Endothelial cell (in vitro differentiated cells): ENCODE results near the gene CDH8. TPM values are rescaled to one million over a fixed set of nuclear protein-coding genes. Genes with fewer than 3 reads are reported as not detected.
"Not testable (repeated sequence)": the region's sequence is repeated elsewhere in the genome, so short reads cannot be mapped to it uniquely, and the experiment has no call there.

Source experiments
- DNase-seq: peaks from one replicate; pipeline ENCODE4 v3.0.0; 2021; ENCODE audit warnings: low spot score
- H3K27ac Mint-ChIP-seq: one replicate; pipeline ENCODE4 v1.8.0; 2021; ENCODE audit warnings: mixed read lengths, inconsistent platforms; ENCODE audit not compliant: unreplicated experiment
- H3K27me3 Mint-ChIP-seq: one replicate; pipeline ENCODE4 v1.8.0; 2021; ENCODE audit warnings: mild to moderate bottlenecking, moderate library complexity, mixed read lengths, inconsistent platforms; ENCODE audit not compliant: unreplicated experiment
- H3K36me3 Mint-ChIP-seq: one replicate; pipeline ENCODE4 v1.8.0; 2021; ENCODE audit warnings: mild to moderate bottlenecking, low read depth, mixed read lengths, inconsistent platforms; ENCODE audit not compliant: unreplicated experiment
- H3K4me1 Mint-ChIP-seq: one replicate; pipeline ENCODE4 v1.8.0; 2021; ENCODE audit warnings: mild to moderate bottlenecking, mixed read lengths, inconsistent platforms; ENCODE audit not compliant: unreplicated experiment
- H3K4me3 Mint-ChIP-seq: one replicate; pipeline ENCODE4 v1.8.0; 2021; ENCODE audit warnings: mild to moderate bottlenecking, mixed read lengths, inconsistent platforms; ENCODE audit not compliant: unreplicated experiment
- H3K9me3 Mint-ChIP-seq: one replicate; pipeline ENCODE4 v1.8.0; 2021; ENCODE audit warnings: mixed read lengths, inconsistent platforms; ENCODE audit not compliant: unreplicated experiment
- CTCF ChIP-seq: fragments of 200-600 bp; sonication (generic); IDR thresholded peaks from one replicate; pipeline ENCODE4 v1.5.0; 2021; ENCODE audit warnings: antibody characterized with exemption; ENCODE audit not compliant: unreplicated experiment
- total RNA-seq: library from RNA; stranded (reverse); fragmentation: NEBNext Ultra II Directional; extraction: Animal tissue kit (Norgen Biotek cat#: 25700); gene quantifications from one replicate; pipeline ENCODE4 v1.2.1, GENCODE V29; 2021; ENCODE audit not compliant: unreplicated experiment

Gene CDH8
- total RNA-seq, 1 donor from 2014 or later, result 6.4 TPM

- Mint-ChIP-seq H3K9me3 (no peaks in the 10 kb centered on the region), H3K36me3 (no peaks in the 10 kb centered on the region), H3K27me3 (peaks cover 2% of the 10 kb centered on the region), H3K27ac (no peak overlapping the region), H3K4me3 (no peak overlapping the region), H3K4me1 (no peaks in the 10 kb centered on the region)
- no peak for DNase-seq
- no peak for TF ChIP-seq CTCF
Observed at GRCh38 chr16:61814726-61815347, 221.4 kb downstream of the CDH8 start.

DNA sequence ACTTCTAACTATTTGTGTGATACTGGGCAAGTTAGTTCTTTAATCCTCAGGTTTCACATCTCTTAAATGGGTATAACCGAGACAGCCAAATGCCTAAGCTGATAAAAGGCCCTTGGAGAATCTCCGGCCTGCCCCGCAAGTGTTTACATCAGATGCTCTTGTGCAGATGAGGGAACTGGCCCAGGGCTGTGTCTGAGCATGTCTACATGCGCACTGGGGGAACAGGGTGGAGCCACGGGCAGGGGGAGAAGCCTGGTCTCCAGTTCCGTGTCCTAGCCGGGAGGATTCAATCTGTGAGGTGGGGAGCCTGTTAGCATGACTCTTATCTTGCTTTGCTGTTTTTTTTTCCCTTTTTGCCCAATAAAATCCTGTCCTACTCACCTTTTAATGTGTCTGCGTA is 222.9 kb downstream of the CDH8 start:
- H3K4me1 Mint-ChIP-seq, result no peaks in the 10 kb centered on the region
- H3K4me3 Mint-ChIP-seq, result no peak overlapping the region
- peaks cover 2% of the 10 kb centered on the region for H3K27me3 Mint-ChIP-seq
- no peak for DNase-seq
- TF ChIP-seq CTCF, result no peak
- no peaks in the 10 kb centered on the region for H3K36me3 Mint-ChIP-seq
- no peaks in the 10 kb centered on the region for H3K9me3 Mint-ChIP-seq
- H3K27ac Mint-ChIP-seq, result no peak overlapping the region

- TF ChIP-seq CTCF, result no peak
- H3K27ac Mint-ChIP-seq, result no peak overlapping the region
- H3K4me1 Mint-ChIP-seq, result no peaks in the 10 kb centered on the region
- H3K36me3 Mint-ChIP-seq, result no peaks in the 10 kb centered on the region
- peaks cover 2% of the 10 kb centered on the region for H3K27me3 Mint-ChIP-seq
- H3K9me3 Mint-ChIP-seq, result no peaks in the 10 kb centered on the region
- H3K4me3 Mint-ChIP-seq, result no peak overlapping the region
- DNase-seq, result no peak
Observed at GRCh38 chr16:61812251-61812650, 224.0 kb downstream of the CDH8 start.

- Mint-ChIP-seq H3K9me3 (no peaks in the 10 kb centered on the region), H3K36me3 (no peaks in the 10 kb centered on the region), H3K4me1 (no peaks in the 10 kb centered on the region), H3K27me3 (no peaks in the 10 kb centered on the region), H3K27ac (no peak overlapping the region), H3K4me3 (no peak overlapping the region)
- no peak for TF ChIP-seq CTCF
- no peak for DNase-seq
Observed at GRCh38 chr16:61807551-61807950, 228.7 kb downstream of the CDH8 start.

DNA sequence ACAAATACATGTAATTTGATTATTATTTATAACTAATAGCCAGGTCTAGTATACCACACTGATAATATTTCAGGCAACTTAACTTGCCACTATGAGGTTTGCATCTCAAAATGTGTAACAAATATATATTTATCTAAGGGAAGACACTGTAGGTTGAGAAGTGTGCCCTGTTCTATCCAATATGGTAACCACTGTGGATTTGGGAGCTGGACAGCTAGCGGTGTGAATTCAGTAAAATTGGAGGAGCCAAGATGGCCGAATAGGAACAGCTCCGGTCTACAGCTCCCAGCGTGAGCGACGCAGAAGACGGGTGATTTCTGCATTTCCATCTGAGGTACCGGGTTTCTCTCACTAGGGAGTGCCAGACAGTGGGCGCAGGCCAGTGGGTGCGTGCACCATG is 235.0 kb downstream of the CDH8 start:
- H3K4me3 Mint-ChIP-seq, H3K27ac Mint-ChIP-seq, H3K9me3 Mint-ChIP-seq, H3K4me1 Mint-ChIP-seq, H3K27me3 Mint-ChIP-seq, H3K36me3 Mint-ChIP-seq, DNase-seq: not testable (repeated sequence)

DNA sequence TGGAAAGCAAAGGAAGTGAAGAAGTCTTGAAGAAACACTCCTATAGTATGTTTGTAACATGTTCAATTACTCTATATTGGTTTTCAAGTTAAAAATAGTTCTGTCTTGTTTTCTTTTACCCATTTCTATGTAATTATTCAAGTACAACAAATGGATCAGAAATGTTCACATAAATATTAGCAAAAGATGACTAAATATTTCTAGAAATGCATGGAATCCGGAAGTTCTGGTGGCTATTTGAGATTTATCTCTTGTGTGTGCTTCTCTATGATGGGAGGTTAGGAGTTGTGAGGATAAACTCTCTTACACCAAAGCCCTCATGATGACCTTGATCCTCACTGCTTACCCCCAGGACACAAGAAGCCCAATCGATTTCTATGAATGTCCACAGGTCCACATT is 237.5 kb downstream of the CDH8 start:
- H3K27ac Mint-ChIP-seq, result no peak overlapping the region
- TF ChIP-seq CTCF, result no peak
- no peaks in the 10 kb centered on the region for H3K9me3 Mint-ChIP-seq
- DNase-seq, result no peak
- no peaks in the 10 kb centered on the region for H3K27me3 Mint-ChIP-seq
- no peak overlapping the region for H3K4me3 Mint-ChIP-seq
- H3K36me3 Mint-ChIP-seq, result no peaks in the 10 kb centered on the region
- no peaks in the 10 kb centered on the region for H3K4me1 Mint-ChIP-seq
